ENCODE data around the gene GTPBP6. TPM values are rescaled to one million over a fixed set of nuclear protein-coding genes. Genes with fewer than 3 reads are reported as not detected.

Gene GTPBP6
- total RNA-seq, 1 donor from 2014 or later, result 68.2 TPM

GRCh38 chrX:345020-345925 lies 26.7 kb upstream of the GTPBP6 start:
- no peak for FAIRE-seq
- Histone ChIP-seq H3K4me3 (ENCODE audit: low read depth, low read length) (no peak overlapping the region), H3K36me3 (ENCODE audit: control insufficient read depth, insufficient read depth, low read length) (peaks cover 3% of the 10 kb centered on the region), H3K27me3 (ENCODE audit: control insufficient read depth, insufficient read depth, low read length) (no peaks in the 10 kb centered on the region)
- no peak for TF ChIP-seq CTCF (IDR thresholded peaks at IDR 0.05; ENCODE audit: insufficient read depth, low read length, severe bottlenecking)
- DNase-seq (ENCODE audit: low read depth), result no peak

- Histone ChIP-seq H3K36me3 (ENCODE audit: control insufficient read depth, insufficient read depth, low read length) (peaks cover 3% of the 10 kb centered on the region), H3K4me3 (ENCODE audit: low read depth, low read length) (no peak overlapping the region), H3K27me3 (ENCODE audit: control insufficient read depth, insufficient read depth, low read length) (no peaks in the 10 kb centered on the region)
- DNase-seq (ENCODE audit: low read depth) (no peak), FAIRE-seq (no peak)
- no peak for TF ChIP-seq CTCF (IDR thresholded peaks at IDR 0.05; ENCODE audit: insufficient read depth, low read length, severe bottlenecking)
Measured at GRCh38 chrX:344371-344901, 25.8 kb upstream of the GTPBP6 start.

- H3K4me3 ChIP-seq (ENCODE audit: low read depth, low read length), result no peak overlapping the region
- H3K27me3 ChIP-seq (ENCODE audit: control insufficient read depth, insufficient read depth, low read length), result no peaks in the 10 kb centered on the region
- DNase-seq (ENCODE audit: low read depth) (no peak), FAIRE-seq (no peak)
- no peak for TF ChIP-seq CTCF (IDR thresholded peaks at IDR 0.05; ENCODE audit: insufficient read depth, low read length, severe bottlenecking)
- peaks cover 3% of the 10 kb centered on the region for H3K36me3 ChIP-seq (ENCODE audit: control insufficient read depth, insufficient read depth, low read length)
Measured at GRCh38 chrX:341541-342101, 23.0 kb upstream of the GTPBP6 start.

GRCh38 chrX:340641-341423 lies 22.2 kb upstream of the GTPBP6 start:
- peaks cover 3% of the 10 kb centered on the region for H3K36me3 ChIP-seq (ENCODE audit: control insufficient read depth, insufficient read depth, low read length)
- no peak for TF ChIP-seq CTCF (IDR thresholded peaks at IDR 0.05; ENCODE audit: insufficient read depth, low read length, severe bottlenecking)
- no peak overlapping the region for H3K4me3 ChIP-seq (ENCODE audit: low read depth, low read length)
- DNase-seq (ENCODE audit: low read depth) (no peak), FAIRE-seq (no peak)
- no peaks in the 10 kb centered on the region for H3K27me3 ChIP-seq (ENCODE audit: control insufficient read depth, insufficient read depth, low read length)

GRCh38 chrX:340121-340520 lies 21.5 kb upstream of the GTPBP6 start:
- Histone ChIP-seq H3K27me3 (ENCODE audit: control insufficient read depth, insufficient read depth, low read length) (no peaks in the 10 kb centered on the region), H3K4me3 (ENCODE audit: low read depth, low read length) (no peak overlapping the region), H3K36me3 (ENCODE audit: control insufficient read depth, insufficient read depth, low read length) (peaks cover 1% of the 10 kb centered on the region)
- DNase-seq (ENCODE audit: low read depth) (no peak), FAIRE-seq (no peak)
- TF ChIP-seq CTCF (IDR thresholded peaks at IDR 0.05; ENCODE audit: insufficient read depth, low read length, severe bottlenecking), result no peak
